Activated B cell treated with CpG ODN at 0.5 μM for 24 hours (primary cell): ENCODE data around the gene MBTD1. TPM values are rescaled to one million over a fixed set of nuclear protein-coding genes. Genes with fewer than 3 reads are reported as not detected.
"Not testable (repeated sequence)": the region's sequence is repeated elsewhere in the genome, so short reads cannot be mapped to it uniquely, and the experiment has no call there.

ENCODE experiments used
- ATAC-seq: fragments of 200-7000 bp; cut with Tn5 transposase; one replicate; pipeline ENCODE4 v1.10.0; 2021; ENCODE audit warnings: low read depth, mild to moderate bottlenecking, moderate library complexity
- CTCF ChIA-PET: fragments of 350-600 bp; sonication (Branson Sonifier 250); formaldehyde crosslinking; loops from one replicate; lab custom pipeline; 2021; ENCODE audit warnings: antibody characterized with exemption; lab: Charles Lee
- POLR2A ChIA-PET: fragments of 350-600 bp; sonication (Branson Sonifier 250); formaldehyde crosslinking; loops from one replicate; lab custom pipeline; 2021; ENCODE audit warnings: antibody characterized with exemption; lab: Charles Lee
- DNase-seq: peaks from one replicate; pipeline ENCODE4 v3.0.0; 2022
- H3K27ac Mint-ChIP-seq: one replicate; pipeline ENCODE4 v1.8.0; 2020; ENCODE audit warnings: mixed read lengths
- H3K27me3 Mint-ChIP-seq: one replicate; pipeline ENCODE4 v1.8.0; 2021; ENCODE audit warnings: mixed read lengths
- H3K36me3 Mint-ChIP-seq: one replicate; pipeline ENCODE4 v1.8.0; 2021; ENCODE audit warnings: low read depth, mixed read lengths
- H3K4me1 Mint-ChIP-seq: one replicate; pipeline ENCODE4 v1.8.0; 2021; ENCODE audit warnings: mixed read lengths
- H3K4me3 Mint-ChIP-seq: one replicate; pipeline ENCODE4 v1.8.0; 2020; ENCODE audit warnings: mild to moderate bottlenecking, mixed read lengths
- H3K9me3 Mint-ChIP-seq: one replicate; pipeline ENCODE4 v1.8.0; 2020; ENCODE audit warnings: mixed read lengths
- CTCF ChIP-seq: fragments of 200-600 bp; IDR thresholded peaks from one replicate; pipeline ENCODE4 v1.8.0; 2022; ENCODE audit warnings: antibody characterized with exemption, mild to moderate bottlenecking
- intact Hi-C: fragments of 100-400 bp; cut with micrococcal nuclease; formaldehyde crosslinking; loops from one replicate; pipeline ENCODE4 v1.15.1; 2024
- total RNA-seq: library from RNA; stranded (reverse); gene quantifications from 2 replicates; pipeline ENCODE4 v1.2.3, GENCODE V29; 2022

Gene MBTD1
- 18.3 and 23.6 TPM in 2 replicates for total RNA-seq

DNA sequence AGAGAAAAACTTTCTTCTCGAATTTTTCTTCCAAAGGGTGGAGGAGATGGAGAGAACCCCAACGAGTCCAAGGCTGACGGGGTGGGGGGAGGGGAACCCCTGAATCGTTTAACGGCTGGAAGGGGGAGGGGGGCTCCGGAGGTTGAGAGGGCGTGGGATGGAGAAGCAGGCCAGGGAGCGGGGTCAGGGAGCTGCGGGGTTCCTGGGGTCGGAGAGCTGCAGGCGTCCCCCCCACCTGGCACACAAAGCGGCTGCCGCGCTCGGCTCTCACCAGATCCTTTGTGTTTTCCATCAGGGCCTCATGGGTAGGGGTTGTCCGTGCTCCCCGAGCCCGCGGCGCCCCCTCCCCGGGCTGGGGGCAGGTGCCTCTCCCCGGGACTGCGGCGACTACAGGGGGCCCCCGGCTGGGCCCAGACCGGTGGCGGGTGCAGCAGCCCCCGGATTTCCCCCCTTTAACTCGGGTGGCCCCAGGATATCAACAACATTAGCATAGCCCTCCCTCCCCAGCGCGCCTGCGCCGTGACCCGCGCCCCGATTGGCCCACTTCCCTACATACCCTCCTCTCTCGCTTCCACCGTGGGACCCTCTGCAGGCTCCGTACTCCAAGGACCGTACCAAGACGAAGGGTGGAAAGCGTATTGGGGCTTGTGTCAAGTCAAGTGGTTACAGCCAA, at the start of gene MBTD1:
Gene MBTD1 (minus strand): TSS at position 486 of the 673 bp plus-strand sequence. CDS start 34,888 bp downstream, outside the sequence.
- no peaks in the 10 kb centered on the region for H3K9me3 Mint-ChIP-seq
- intact Hi-C loops, result loop anchor here (1.0 to 5.0 kb wide), 8 partner anchors 20 to 540 kb away; partner anchors contain the start of genes LUC7L3, NME1, SPAG9 and TOB1
- peaks cover 51% of the 10 kb centered on the region for H3K36me3 Mint-ChIP-seq
- H3K27me3 Mint-ChIP-seq, result no peaks in the 10 kb centered on the region
- peak within 1 kb of the TSS; percentile 99 for H3K27ac Mint-ChIP-seq
- ChIA-PET CTCF (no interaction called here), POLR2A (interaction anchor here (1.8 kb wide), 1 partner anchor 22 kb away, joined by 5 read pairs; no protein-coding TSS in a partner anchor)
- ATAC-seq (peak; percentile 87), DNase-seq (peak; percentile 90)
- H3K4me3 Mint-ChIP-seq, result peak within 1 kb of the TSS; percentile 95
- no peak for TF ChIP-seq CTCF
- peaks cover 63% of the 10 kb centered on the region for H3K4me1 Mint-ChIP-seq

- Mint-ChIP-seq H3K4me1 (no peaks in the 10 kb centered on the region), H3K27ac (no peak overlapping the region), H3K4me3 (no peak overlapping the region), H3K36me3 (peaks cover under 1% of the 10 kb centered on the region), H3K9me3 (peaks cover 9% of the 10 kb centered on the region), H3K27me3 (peaks cover 10% of the 10 kb centered on the region)
- ChIA-PET CTCF (no interaction called here), POLR2A (no interaction called here)
- DNase-seq, result no peak
- TF ChIP-seq CTCF, result no peak
- intact Hi-C loops, result no loop called here
- ATAC-seq, result no peak
These were observed 45.3 kb upstream of the MBTD1 start for GRCh38 chr17:51305182-51305581.

GRCh38 chr17:51299859-51300258, 40.0 kb upstream of the MBTD1 start:
- Mint-ChIP-seq H3K4me1 (no peaks in the 10 kb centered on the region), H3K9me3 (no peaks in the 10 kb centered on the region), H3K36me3 (peaks cover 47% of the 10 kb centered on the region), H3K27ac (no peak overlapping the region), H3K4me3 (no peak overlapping the region), H3K27me3 (no peaks in the 10 kb centered on the region)
- ATAC-seq (no peak), DNase-seq (no peak)
- intact Hi-C loops, result loop anchor here (5.0 kb wide), 1 partner anchor 237 kb away; no protein-coding TSS in a partner anchor
- POLR2A ChIA-PET, result no interaction called here
- CTCF ChIA-PET, result no interaction called here
- TF ChIP-seq CTCF, result no peak

- ATAC-seq (no peak), DNase-seq (no peak)
- Mint-ChIP-seq H3K36me3 (peaks cover 55% of the 10 kb centered on the region), H3K9me3 (no peaks in the 10 kb centered on the region), H3K4me1 (no peaks in the 10 kb centered on the region), H3K27ac (no peak overlapping the region), H3K4me3 (no peak overlapping the region), H3K27me3 (no peaks in the 10 kb centered on the region)
- ChIA-PET CTCF (interaction anchor here (0.6 kb wide), 1 partner anchor 111 kb away, joined by 3 read pairs; no protein-coding TSS in a partner anchor), POLR2A (no interaction called here)
- TF ChIP-seq CTCF, result no peak
- intact Hi-C loops, result loop anchor here (5.0 kb wide), 1 partner anchor 239 kb away; no protein-coding TSS in a partner anchor
These were observed 38.9 kb upstream of the MBTD1 start for GRCh38 chr17:51298508-51299371.

- H3K27me3 Mint-ChIP-seq, ATAC-seq, intact Hi-C loops, H3K4me3 Mint-ChIP-seq, CTCF ChIA-PET, DNase-seq, H3K4me1 Mint-ChIP-seq, H3K9me3 Mint-ChIP-seq, H3K27ac Mint-ChIP-seq, POLR2A ChIA-PET: not testable (repeated sequence)
- H3K36me3 Mint-ChIP-seq, result peaks cover 86% of the 10 kb centered on the region
These were observed 34.5 kb upstream of the MBTD1 start for GRCh38 chr17:51294338-51294737.
